Caco-2 (cell line): Measurements from ENCODE around the gene MYH14. TPM values are rescaled to one million over a fixed set of nuclear protein-coding genes. Genes with fewer than 3 reads are reported as not detected.

ENCODE experiments used
- BruUV-seq: library from RNA; stranded (reverse); fragments of 400-500 nt; replicated peaks from 2 replicates; lab custom pipeline; 2021; lab: Mats Ljungman, UMichigan
- CTCF ChIA-PET: fragments of 300-600 bp; sonication (Branson Sonifier 250); formaldehyde crosslinking; loops from one replicate; lab custom pipeline; 2022; ENCODE audit warnings: antibody characterized with exemption; lab: Charles Lee
- POLR2A ChIA-PET: fragments of 300-600 bp; sonication (Branson Sonifier 250); formaldehyde crosslinking; loops from one replicate; lab custom pipeline; 2022; ENCODE audit warnings: antibody characterized with exemption; lab: Charles Lee
- DNase-seq, 2 experiments: peaks; one replicate each; pipeline versions ENCODE4 v3.0.0 to v3.0.0-alpha.2; 2020 to 2022
- H3K27me3 ChIP-seq: replicated peaks from 2 replicates; pipeline ENCODE4 v1.6.0; 2011; ENCODE audit warnings: low read length; ENCODE audit not compliant: control insufficient read depth, insufficient read depth
- H3K36me3 ChIP-seq: 2 replicates; pipeline ENCODE4 v1.5.1; 2011; ENCODE audit warnings: low read length; ENCODE audit not compliant: control insufficient read depth, insufficient read depth
- H3K4me1 ChIP-seq: fragments of 250-450 bp; sonication (Bioruptor Pico); 2 replicates; pipeline ENCODE4 v1.5.1; 2020; ENCODE audit warnings: mild to moderate bottlenecking
- H3K4me3 ChIP-seq: 2 replicates; pipeline ENCODE4 v1.5.1; 2011; ENCODE audit warnings: low read depth, mild to moderate bottlenecking, control low read depth, low read length
- H3K9me3 ChIP-seq: fragments of 250-450 bp; sonication (Bioruptor Pico); 2 replicates; pipeline ENCODE4 v1.5.1; 2020; ENCODE audit warnings: mild to moderate bottlenecking, moderate library complexity
- H3K27ac Mint-ChIP-seq: one replicate; pipeline ENCODE4 v1.8.0; 2022; ENCODE audit warnings: mixed read lengths; ENCODE audit not compliant: unreplicated experiment
- H3K27me3 Mint-ChIP-seq: one replicate; pipeline ENCODE4 v1.8.0; 2022; ENCODE audit warnings: mixed read lengths; ENCODE audit not compliant: insufficient read depth, unreplicated experiment
- H3K36me3 Mint-ChIP-seq: one replicate; pipeline ENCODE4 v1.8.0; 2022; ENCODE audit warnings: mild to moderate bottlenecking, mixed read lengths; ENCODE audit not compliant: insufficient read depth, unreplicated experiment
- H3K4me1 Mint-ChIP-seq: one replicate; pipeline ENCODE4 v1.8.0; 2022; ENCODE audit warnings: low read depth, mixed read lengths; ENCODE audit not compliant: unreplicated experiment
- H3K4me3 Mint-ChIP-seq: one replicate; pipeline ENCODE4 v1.8.0; 2022; ENCODE audit warnings: mild to moderate bottlenecking, moderate library complexity, mixed read lengths; ENCODE audit not compliant: unreplicated experiment
- H3K9me3 Mint-ChIP-seq: one replicate; pipeline ENCODE4 v1.8.0; 2022; ENCODE audit warnings: mixed read lengths; ENCODE audit not compliant: unreplicated experiment
- CTCF ChIP-seq, 2 experiments: fragments of 200-600 bp in 1 of 2; IDR thresholded peaks; 1 replicate in 1 of 2; 2 replicates in 1 of 2; pipeline versions ENCODE4 v1.5.1 to v1.8.0; 2011 to 2022; ENCODE audit warnings: antibody characterized with exemption in 1 of 2, control low read depth in 1 of 2, inconsistent platforms in 1 of 2, low read depth in 1 of 2, low read length in 1 of 2, mild to moderate bottlenecking in 1 of 2, moderate library complexity in 1 of 2; ENCODE audit not compliant: insufficient read depth in 1 of 2, severe bottlenecking in 1 of 2, unreplicated experiment in 1 of 2
- intact Hi-C: fragments of 100-400 bp; cut with micrococcal nuclease; formaldehyde crosslinking; loops from one replicate; pipeline ENCODE4 v1.10.0; 2022; ENCODE audit not compliant: unreplicated experiment
- total RNA-seq: library from RNA; stranded (reverse); gene quantifications from 2 replicates; pipeline ENCODE4 v1.2.3, GENCODE V29; 2022

MYH14 gene
- total RNA-seq, 1 experiment from 2014 or later = 89.8 TPM

DNA sequence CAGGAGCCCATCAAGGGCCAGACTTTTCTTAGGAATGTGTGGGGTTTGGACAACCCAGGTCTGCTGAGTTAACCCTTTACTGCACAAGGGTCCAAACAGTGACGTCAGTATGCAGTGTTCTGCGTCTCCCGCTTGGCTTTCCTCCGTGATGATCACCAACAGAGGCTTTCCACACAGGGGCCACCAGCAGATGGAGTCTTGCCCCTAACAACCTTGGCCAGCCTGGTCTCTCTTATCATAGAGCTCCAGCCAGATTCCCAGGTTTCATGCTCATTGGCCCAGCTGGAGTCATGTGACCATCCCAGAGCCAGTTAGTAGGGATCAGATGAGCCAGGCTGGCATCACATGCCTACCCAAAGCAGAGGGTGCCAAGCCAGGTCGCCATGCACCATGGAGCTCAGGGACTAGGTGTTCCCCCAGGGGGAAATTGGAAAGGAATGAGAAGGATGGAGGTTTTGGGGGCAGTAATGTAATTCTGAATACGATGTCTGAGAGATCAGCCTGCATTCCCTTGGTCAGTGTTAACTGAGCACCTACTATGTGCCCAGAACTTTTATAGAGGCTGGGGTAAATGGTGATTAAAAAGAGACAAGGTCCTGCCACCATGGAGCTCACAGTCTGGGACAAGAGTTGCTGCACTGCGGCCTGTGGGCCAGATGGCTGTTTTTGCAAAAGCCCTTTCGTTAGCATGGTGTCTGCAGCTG, 61.2 kb downstream of the MYH14 start:
- Histone ChIP-seq H3K4me1 (no peaks in the 10 kb centered on the region), H3K36me3 (peaks cover 5% of the 10 kb centered on the region; the same call in 1 of the 2 replicates), H3K27me3 (no peaks in the 10 kb centered on the region), H3K9me3 (no peaks in the 10 kb centered on the region), H3K4me3 (no peak overlapping the region)
- ChIA-PET POLR2A (interaction anchor here (0.8 kb wide), 1 partner anchor 363 kb away, joined by 3 read pairs; no protein-coding TSS in a partner anchor), CTCF (interaction anchor here (0.6 to 1.0 kb wide), 2 partner anchors 11 to 64 kb away, joined by 3 to 4 read pairs; partner anchors contain the start of gene KCNC3)
- H3K36me3 Mint-ChIP-seq = peaks cover 41% of the 10 kb centered on the region
- no peak for TF ChIP-seq CTCF (IDR thresholded peaks at IDR 0.05; ENCODE audit: insufficient read depth in 1 of 2, low read depth in 1 of 2, low read length in 1 of 2, severe bottlenecking in 1 of 2, unreplicated experiment in 1 of 2)
- H3K4me1 Mint-ChIP-seq = no peaks in the 10 kb centered on the region
- intact Hi-C loops = no loop called here
- no peaks in the 10 kb centered on the region for H3K27me3 Mint-ChIP-seq
- no peak for DNase-seq
- H3K4me3 Mint-ChIP-seq = no peak overlapping the region
- H3K9me3 Mint-ChIP-seq = no peaks in the 10 kb centered on the region
- no peak overlapping the region for H3K27ac Mint-ChIP-seq
- no TSS peak for BruUV-seq

GRCh38 chr19:50266041-50266440, 62.6 kb downstream of the MYH14 start:
- H3K4me1 ChIP-seq = no peaks in the 10 kb centered on the region
- ChIA-PET CTCF (no interaction called here), POLR2A (interaction anchor here (0.5 kb wide), 1 partner anchor 48 kb away, joined by 3 read pairs; no protein-coding TSS in a partner anchor)
- H3K9me3 ChIP-seq = no peaks in the 10 kb centered on the region
- intact Hi-C loops = no loop called here
- peaks cover 3% of the 10 kb centered on the region; the same call in 1 of the 2 replicates for H3K36me3 ChIP-seq
- no peaks in the 10 kb centered on the region for H3K4me1 Mint-ChIP-seq
- no peak overlapping the region for H3K4me3 ChIP-seq
- H3K27me3 Mint-ChIP-seq = no peaks in the 10 kb centered on the region
- TF ChIP-seq CTCF (IDR thresholded peaks at IDR 0.05; ENCODE audit: insufficient read depth in 1 of 2, low read depth in 1 of 2, low read length in 1 of 2, severe bottlenecking in 1 of 2, unreplicated experiment in 1 of 2) = no peak
- H3K36me3 Mint-ChIP-seq = peaks cover 38% of the 10 kb centered on the region
- H3K4me3 Mint-ChIP-seq = no peak overlapping the region
- no peaks in the 10 kb centered on the region for H3K27me3 ChIP-seq
- no peak overlapping the region for H3K27ac Mint-ChIP-seq
- H3K9me3 Mint-ChIP-seq = no peaks in the 10 kb centered on the region
- BruUV-seq = no TSS peak
- DNase-seq = no peak

DNA sequence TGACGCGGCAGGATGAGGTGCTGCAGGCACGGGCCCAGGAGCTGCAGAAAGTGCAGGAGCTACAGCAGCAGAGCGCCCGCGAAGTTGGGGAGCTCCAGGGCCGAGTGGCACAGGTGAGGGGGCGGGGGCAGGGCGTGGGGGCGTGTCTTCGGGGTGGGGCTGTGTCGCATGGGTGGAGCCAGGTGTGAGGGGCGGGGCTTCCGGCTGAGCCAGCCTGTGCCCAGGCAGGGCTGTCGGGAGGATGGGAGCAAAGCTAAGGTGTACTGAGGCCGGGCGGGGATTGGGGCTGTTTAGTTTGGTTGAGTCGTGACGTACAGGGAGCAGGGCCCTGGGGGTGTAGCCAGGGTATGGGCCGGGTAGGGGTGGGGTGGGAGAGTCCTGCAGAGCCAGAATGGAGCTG, 63.5 kb downstream of the MYH14 start:
- H3K27me3 ChIP-seq = no peaks in the 10 kb centered on the region
- no peaks in the 10 kb centered on the region for H3K9me3 ChIP-seq
- DNase-seq = peak in 1 of 2 experiments; percentile 26
- no peaks in the 10 kb centered on the region for H3K4me1 ChIP-seq
- intact Hi-C loops = no loop called here
- no peak overlapping the region for H3K27ac Mint-ChIP-seq
- ChIA-PET CTCF (no interaction called here), POLR2A (no interaction called here)
- no peaks in the 10 kb centered on the region for H3K9me3 Mint-ChIP-seq
- no peaks in the 10 kb centered on the region for H3K4me1 Mint-ChIP-seq
- H3K4me3 ChIP-seq = no peak overlapping the region
- BruUV-seq = no TSS peak
- no peaks in the 10 kb centered on the region for H3K27me3 Mint-ChIP-seq
- peaks cover 3% of the 10 kb centered on the region; the same call in 1 of the 2 replicates for H3K36me3 ChIP-seq
- no peak for TF ChIP-seq CTCF (IDR thresholded peaks at IDR 0.05; ENCODE audit: insufficient read depth in 1 of 2, low read depth in 1 of 2, low read length in 1 of 2, severe bottlenecking in 1 of 2, unreplicated experiment in 1 of 2)
- no peak overlapping the region for H3K4me3 Mint-ChIP-seq
- peaks cover 32% of the 10 kb centered on the region for H3K36me3 Mint-ChIP-seq
